HepG2 (cell line): ENCODE results near the gene PPM1E. TPM values are rescaled to one million over a fixed set of nuclear protein-coding genes. Genes with fewer than 3 reads are reported as not detected.

Experiments used
- ATAC-seq: fragments of 200-7000 bp; cut with Tn5 transposase; 3 replicates; pipeline ENCODE4 v1.9.1; 2020; ENCODE audit warnings: mild to moderate bottlenecking, moderate library complexity
- Bru-seq: library from RNA; stranded (reverse); fragments of 400-500 nt; gene quantifications from one replicate; lab custom pipeline; 2021; lab: Mats Ljungman, UMichigan
- BruChase-seq, 2 experiments: library from RNA; stranded (reverse); fragments of 400-500 nt; gene quantifications; one replicate each; lab custom pipeline; 2021; lab: Mats Ljungman, UMichigan
- BruUV-seq: library from RNA; stranded (reverse); fragments of 400-500 nt; replicated peaks from 2 replicates; lab custom pipeline; 2021; lab: Mats Ljungman, UMichigan
- CTCF ChIA-PET: fragments of 300-600 bp; formaldehyde crosslinking; extraction: SDS; loops from one replicate; lab custom pipeline; 2021; ENCODE audit warnings: low total read pairs, inconsistent platforms, low intra/inter-chr PET ratio; lab: Yijun Ruan, JAX
- POLR2A ChIA-PET: fragments of 350-600 bp; sonication (Branson Sonifier 250); formaldehyde crosslinking; loops from one replicate; lab custom pipeline; 2020; ENCODE audit warnings: antibody characterized with exemption, inconsistent platforms; lab: Yijun Ruan, JAX
- DNase-seq: peaks from one replicate; pipeline ENCODE4 v3.0.0-alpha.2; 2015; ENCODE audit warnings: low spot score
- FAIRE-seq: peaks from 3 replicates; lab custom pipeline; 2011; peaks lifted over from hg19 to GRCh38; lab: Jason Lieb, UNC
- H2AFZ ChIP-seq: one replicate; pipeline ENCODE4 v1.6.1; 2011; ENCODE audit warnings: low read length, inconsistent platforms
- H3K27ac ChIP-seq: fragments of 300-600 bp; 3 replicates; pipeline ENCODE4 v1.8.0; 2011; ENCODE audit warnings: mixed run types, mild to moderate bottlenecking, mixed read lengths, low read length, inconsistent platforms; ENCODE audit not compliant: insufficient read depth; ENCODE audit errors: extremely low read length
- H3K27me3 ChIP-seq, 2 experiments: fragments of 200-600 bp in 1 of 2; 2 replicates in 1 of 2; 3 replicates in 1 of 2; pipeline versions ENCODE4 v1.6.0 to v1.8.0; 2011; ENCODE audit warnings: low read length in 2 of 2, mild to moderate bottlenecking in 2 of 2, moderate library complexity in 2 of 2, inconsistent platforms in 1 of 2; ENCODE audit not compliant: insufficient read depth in 2 of 2, control insufficient read depth in 1 of 2
- H3K36me3 ChIP-seq, 2 experiments: fragments of 200-600 bp in 1 of 2; replicated peaks in 1 of 2; 2 replicates in 1 of 2; 3 replicates in 1 of 2; pipeline versions ENCODE4 v1.5.1 to v1.8.0; 2011; ENCODE audit warnings: low read length in 2 of 2, inconsistent platforms in 1 of 2; ENCODE audit not compliant: insufficient read depth in 2 of 2, control insufficient read depth in 1 of 2
- H3K4me1 ChIP-seq: 2 replicates; pipeline ENCODE4 v1.5.1; 2012; ENCODE audit warnings: low read length, inconsistent platforms; ENCODE audit not compliant: insufficient read depth
- H3K4me2 ChIP-seq: 2 replicates; pipeline ENCODE4 v1.6.0; 2011; ENCODE audit warnings: low read depth, low read length, inconsistent platforms
- H3K4me3 ChIP-seq, 3 experiments: fragments of 200-600 bp in 1 of 3; sonication (generic), shearing (Covaris generic) in 1 of 3; replicated peaks in 1 of 3; 2 replicates each; pipeline ENCODE4 v1.5.1; 2011 to 2016; ENCODE audit warnings: low read length in 3 of 3, inconsistent platforms in 2 of 3, low read depth in 2 of 3, mild to moderate bottlenecking in 2 of 3, control low read depth in 1 of 3, mixed read lengths in 1 of 3; ENCODE audit not compliant: insufficient read depth in 1 of 3
- H3K79me2 ChIP-seq: one replicate; pipeline ENCODE4 v1.6.1; 2011; ENCODE audit warnings: low read length, inconsistent platforms; ENCODE audit not compliant: insufficient read depth
- H3K9ac ChIP-seq: 2 replicates; pipeline ENCODE4 v1.6.0; 2011; ENCODE audit warnings: mild to moderate bottlenecking, low read depth, low read length, inconsistent platforms; ENCODE audit not compliant: insufficient read depth
- H3K9me3 ChIP-seq: 2 replicates; pipeline ENCODE4 v1.5.1; 2012; ENCODE audit warnings: mild to moderate bottlenecking, low read length
- H4K20me1 ChIP-seq: 2 replicates; pipeline ENCODE4 v1.6.0; 2011; ENCODE audit warnings: inconsistent platforms, mild to moderate bottlenecking, low read length, moderate library complexity; ENCODE audit not compliant: insufficient read depth
- FOSL2 ChIP-seq: sonication (generic); formaldehyde crosslinking; IDR thresholded peaks from 2 replicates; pipeline ENCODE4 v1.4.0; 2020; ENCODE audit warnings: missing genetic modification reagents
- GMEB2 ChIP-seq: IDR thresholded peaks from 2 replicates; pipeline ENCODE4 v1.6.1; 2016; ENCODE audit warnings: missing biosample characterization, missing genetic modification reagents, low read depth
- HDAC1 ChIP-seq: sonication (generic); formaldehyde crosslinking; IDR thresholded peaks from 2 replicates; pipeline ENCODE4 v1.5.1; 2020; ENCODE audit warnings: mild to moderate bottlenecking, missing genetic modification reagents
- HIVEP1 ChIP-seq: sonication (generic); formaldehyde crosslinking; IDR thresholded peaks from 2 replicates; pipeline ENCODE4 v1.4.0; 2020; ENCODE audit warnings: mild to moderate bottlenecking, missing genetic modification reagents
- KDM2A ChIP-seq: sonication (generic); formaldehyde crosslinking; IDR thresholded peaks from 2 replicates; pipeline ENCODE4 v1.4.0; 2020; ENCODE audit warnings: low read depth, missing genetic modification reagents, borderline replicate concordance
- MIER2 ChIP-seq: IDR thresholded peaks from 2 replicates; pipeline ENCODE4 v1.6.1; 2016; ENCODE audit warnings: missing biosample characterization, missing genetic modification reagents
- PRMT3 ChIP-seq: sonication (generic); formaldehyde crosslinking; IDR thresholded peaks from 2 replicates; pipeline ENCODE4 v1.8.1; 2022; ENCODE audit warnings: low read depth, mild to moderate bottlenecking, moderate library complexity, missing genetic modification reagents, borderline replicate concordance
- SRSF1 ChIP-seq: fragments of 200-400 bp; formaldehyde crosslinking; optimal IDR thresholded peaks from 2 replicates; pipeline ENCODE3; 2017; ENCODE audit warnings: mild to moderate bottlenecking, low read depth, low read length, moderate library complexity
- U2AF2 ChIP-seq: fragments of 200-400 bp; formaldehyde crosslinking; IDR thresholded peaks from 2 replicates; pipeline ENCODE4 v1.6.1; 2017; ENCODE audit warnings: low read depth, mild to moderate bottlenecking, low read length
- ZFP90 ChIP-seq: sonication (generic); formaldehyde crosslinking; IDR thresholded peaks from 2 replicates; pipeline ENCODE4 v1.8.0; 2022; ENCODE audit warnings: missing genetic modification reagents, mild to moderate bottlenecking, inconsistent platforms, borderline replicate concordance
- ZNF512B ChIP-seq: sonication (generic); formaldehyde crosslinking; IDR thresholded peaks from 2 replicates; pipeline ENCODE4 v1.5.1; 2020; ENCODE audit warnings: missing genetic modification reagents, mild to moderate bottlenecking, borderline replicate concordance
- ZNF547 ChIP-seq: sonication (generic); formaldehyde crosslinking; IDR thresholded peaks from 2 replicates; pipeline ENCODE4 v1.5.1; 2020; ENCODE audit warnings: mild to moderate bottlenecking, missing genetic modification reagents
- ZNF790 ChIP-seq: sonication (generic); formaldehyde crosslinking; IDR thresholded peaks from 2 replicates; pipeline ENCODE4 v1.8.0; 2022; ENCODE audit warnings: missing genetic modification reagents, mild to moderate bottlenecking, borderline replicate concordance
- WGBS: methylation state at CpG from one replicate; pipeline ENCODE4 v1.1.6; 2017; ENCODE audit warnings: low lambda C conversion rate; 5-methylcytosine and 5-hydroxymethylcytosine counted together
- in situ Hi-C: cut with HindIII; loops from 2 replicates; pipeline ENCODE4 v1.10.0; 2017; ENCODE audit warnings: low pct_unique_long_range_greater_than_20kb; ENCODE audit not compliant: extremely low pct_ligation_motif_present
- intact Hi-C: fragments of 100-400 bp; cut with micrococcal nuclease; formaldehyde crosslinking; loops from one replicate; pipeline ENCODE4 v1.10.0; 2022; ENCODE audit not compliant: unreplicated experiment
- long read RNA-seq, 2 experiments: library from RNA in 1 of 2; library from polyadenylated mRNA in 1 of 2; stranded (forward) in 1 of 2; unstranded in 1 of 2; transcript quantifications; one replicate each; pipeline ENCODE4 v2.0.0, GENCODE V29; 2019 to 2022
- polyA minus RNA-seq, 3 experiments: library from RNA; depleted of rRNA, polyadenylated mRNA; stranded (reverse); fragments of >200 nt; gene quantifications; 2 replicates each; pipeline ENCODE4 v1.2.3, GENCODE V29; 2011; ENCODE audit warnings: low replicate concordance in 1 of 3
- polyA plus RNA-seq, 8 experiments: library from polyadenylated mRNA; depleted of rRNA in 3 of 8; stranded (reverse) in 7 of 8; unstranded in 1 of 8; fragments of >200 nt; fragmentation: Illumina TruSeq in 4 of 8; extraction: Trizol in 4 of 8; gene quantifications; 2 replicates each; pipeline versions ENCODE4 v1.2.1 to v1.2.3, GENCODE V29; 2011 to 2016; ENCODE audit warnings: low read depth in 4 of 8, missing spikeins in 1 of 8, mixed read lengths in 1 of 8; ENCODE audit not compliant: insufficient read depth in 1 of 8
- total RNA-seq, 5 experiments: library from RNA; depleted of rRNA; stranded (reverse); fragments of >200 nt; fragmentation: Illumina TruSeq; extraction: Trizol; gene quantifications; 2 replicates each; pipeline ENCODE4 v1.2.3, GENCODE V29; 2016; ENCODE audit warnings: low read depth in 1 of 5

PPM1E gene
- total RNA-seq (2016; rRNA removed; fragmentation: Illumina TruSeq; extraction: Trizol) (0.04 TPM in 1 of 2 replicates, not detected in the other), polyA plus RNA-seq (2011; rRNA removed) (0.15 and 0.20 TPM in 2 replicates), polyA minus RNA-seq (2011; rRNA and poly(A)+ RNA removed; ENCODE audit: low replicate concordance) (0.24 TPM in 1 of 2 replicates, not detected in the other), Bru-seq, nascent RNA (percentile 14 among the genes with signal in this experiment), BruChase-seq, experiment 1, labeled RNA remaining after a 6-hour chase (percentile 17 among the genes with signal in this experiment), BruChase-seq, experiment 2, labeled RNA remaining after a 2-hour chase (percentile 27 among the genes with signal in this experiment)
- total RNA-seq (2016; cell fraction: cytosol; rRNA removed; fragmentation: Illumina TruSeq; extraction: Trizol; ENCODE audit: low read depth) = not detected in 2 replicates
- total RNA-seq (2016; cell fraction: insoluble cytoplasmic fraction; rRNA removed; fragmentation: Illumina TruSeq; extraction: Trizol) = 0.02 TPM in 1 of 2 replicates, not detected in the other
- total RNA-seq (2016; cell fraction: membrane; rRNA removed; fragmentation: Illumina TruSeq; extraction: Trizol) = not detected in 2 replicates
- total RNA-seq (2016; cell fraction: nucleus; rRNA removed; fragmentation: Illumina TruSeq; extraction: Trizol) = not detected in 2 replicates
- polyA plus RNA-seq (2011; cell fraction: cytosol; rRNA removed) = 0.04 and 0.10 TPM in 2 replicates
- 0.08 and 0.12 TPM in 2 replicates for polyA plus RNA-seq (2011; cell fraction: nucleus; rRNA removed)
- polyA plus RNA-seq (2012) = 0.03 and 0.12 TPM in 2 replicates
- not detected in 2 replicates for polyA plus RNA-seq (2016; cell fraction: cytosol; fragmentation: Illumina TruSeq; extraction: Trizol; ENCODE audit: low read depth)
- 0.03 TPM in 1 of 2 replicates, not detected in the other for polyA plus RNA-seq (2016; cell fraction: insoluble cytoplasmic fraction; fragmentation: Illumina TruSeq; extraction: Trizol; ENCODE audit: low read depth)
- not detected in 2 replicates for polyA plus RNA-seq (2016; cell fraction: membrane; fragmentation: Illumina TruSeq; extraction: Trizol; ENCODE audit: low read depth)
- not detected in 2 replicates for polyA plus RNA-seq (2016; cell fraction: nucleus; fragmentation: Illumina TruSeq; extraction: Trizol; ENCODE audit: insufficient read depth, low read depth)
- 0.18 and 0.30 TPM in 2 replicates for polyA minus RNA-seq (2011; cell fraction: cytosol; rRNA and poly(A)+ RNA removed)
- 0.13 and 0.37 TPM in 2 replicates for polyA minus RNA-seq (2011; cell fraction: nucleus; rRNA and poly(A)+ RNA removed)
- long read RNA-seq, experiment 1 = 0 reads
- long read RNA-seq, experiment 2, partial matches to known transcripts = 0 of 1 reads
- long read RNA-seq, experiment 2, other reads (novel, unspliced or antisense) = 1 of 1 reads

- peak; percentile 85 for ATAC-seq
- Histone ChIP-seq H3K36me3 (no peaks in the 10 kb centered on the region), H4K20me1 (0 out of 2 replicates have a peak, but pooled peaks cover 2% of the 10 kb centered on the region), H3K9me3 (no peaks in the 10 kb centered on the region), H3K4me3 (peak within 1 kb of the TSS; percentile 62 to 83 (median 75)), H3K79me2 (no peaks in the 10 kb centered on the region), H3K9ac (peak within 1 kb of the TSS; percentile 23; the same call in 1 of the 2 replicates), H3K27ac (no peak within 1 kb of the TSS), H3K4me2 (peak within 1 kb of the TSS; percentile 92), H2AFZ (no peak within 1 kb of the TSS), H3K4me1 (peaks cover 10% of the 10 kb centered on the region), H3K27me3 (peaks cover 2 to 41% of the 10 kb centered on the region in 2 experiments; a peak in 4 of 5 replicates)
- CTCF ChIA-PET = no interaction called here
- 5% methylated on average over 49 of the region's 71 CpGs for WGBS
- intact Hi-C loops = no loop called here
- peak; percentile 27 for DNase-seq
- FAIRE-seq = no peak
- POLR2A ChIA-PET = no interaction called here
- in situ Hi-C loops = no loop called here
- no TSS peak for BruUV-seq
- peak; percentile 83 for TF ChIP-seq GMEB2
- TF ChIP-seq SRSF1 = no peak
- 0 out of 2 replicates have a peak, but pooled peaks have one; percentile 37 for TF ChIP-seq U2AF2
- no peak for TF ChIP-seq ZFP90
- TF ChIP-seq ZNF512B (CRISPR knock-in tag) = no peak
- TF ChIP-seq ZNF547 (CRISPR knock-in tag) = peak; percentile 81
- TF ChIP-seq ZNF790 (CRISPR knock-in tag) = peak; percentile 53; the same call in 1 of the 2 replicates
- TF ChIP-seq KDM2A = peak; percentile 11; the same call in 1 of the 2 replicates
- no peak for TF ChIP-seq FOSL2 (CRISPR knock-in tag)
- TF ChIP-seq MIER2 (CRISPR knock-in tag) = peak; percentile 61; the same call in 1 of the 2 replicates
- TF ChIP-seq HIVEP1 (CRISPR knock-in tag) = 0 out of 2 replicates have a peak, but pooled peaks have one; percentile 21
- TF ChIP-seq PRMT3 (CRISPR knock-in tag) = no peak
- peak; percentile 55 for TF ChIP-seq HDAC1 (CRISPR knock-in tag)
These were observed at the start of gene PPM1E for GRCh38 chr17:58755577-58756245. Gene PPM1E, plus strand, starts transcription at chr17:58755854.
